Esophagus muscularis mucosa (tissue), 4 donors: ENCODE measurements around the gene GRK2.

Experiments used
- CTCF ChIP-seq, 3 experiments: fragments of 200-600 bp in 2 of 3; fragments of 450-650 bp in 1 of 3; sonication (generic) in 2 of 3; IDR thresholded peaks; one replicate each; pipeline ENCODE4 v1.5.1; 2017 to 2019; ENCODE audit warnings: antibody characterized with exemption in 3 of 3, mild to moderate bottlenecking in 2 of 3, moderate library complexity in 1 of 3
- EP300 ChIP-seq: sonication (generic); formaldehyde crosslinking; IDR thresholded peaks from one replicate; pipeline ENCODE4 v1.6.1; 2017; ENCODE audit warnings: antibody characterized with exemption
- POLR2A ChIP-seq: fragments of 450-650 bp; IDR thresholded peaks from one replicate; pipeline ENCODE4 v1.6.1; 2017; ENCODE audit warnings: antibody characterized with exemption, moderate library complexity, mild to moderate bottlenecking, low read depth
- POLR2AphosphoS5 ChIP-seq, 2 donors: sonication (generic); formaldehyde crosslinking; IDR thresholded peaks; one replicate each; pipeline ENCODE4 v1.6.1; 2017; ENCODE audit warnings: antibody characterized with exemption in 2 of 2

- TF ChIP-seq POLR2A (no peak), EP300 (no peak), CTCF (IDR thresholded peaks at IDR 0.05) (no peak), POLR2AphosphoS5 (IDR thresholded peaks at IDR 0.05) (no peak)
Measured at GRCh38 chr11:67256477-67257135, 9.7 kb upstream of the GRK2 start.
